NT2/D1 (cell line): ENCODE data around the gene PIGA.

Source experiments
- SUZ12 ChIP-seq: IDR thresholded peaks from 2 replicates; pipeline ENCODE4 v1.6.1; 2011; ENCODE audit not compliant: insufficient read length, insufficient read depth; ENCODE audit errors: extremely low read depth
- YY1 ChIP-seq: IDR thresholded peaks from 2 replicates; pipeline ENCODE4 v1.6.1; 2011; ENCODE audit not compliant: insufficient read length, insufficient read depth
- ZNF274 ChIP-seq: IDR thresholded peaks from 2 replicates; pipeline ENCODE4 v1.6.1; 2011; ENCODE audit warnings: mild to moderate bottlenecking, low read depth, low read length

GRCh38 chrX:15301924-15302323 is 33.4 kb downstream of the PIGA start:
- TF ChIP-seq SUZ12 (no peak), ZNF274 (no peak), YY1 (no peak)
